Measurements from ENCODE around the gene CTSV. TPM values are rescaled to one million over a fixed set of nuclear protein-coding genes. Genes with fewer than 3 reads are reported as not detected.

CTSV gene
- total and polyA plus RNA-seq, 2 donors (not counting 1 experiment from before 2014, with no cell fraction given) = not detected

DNA sequence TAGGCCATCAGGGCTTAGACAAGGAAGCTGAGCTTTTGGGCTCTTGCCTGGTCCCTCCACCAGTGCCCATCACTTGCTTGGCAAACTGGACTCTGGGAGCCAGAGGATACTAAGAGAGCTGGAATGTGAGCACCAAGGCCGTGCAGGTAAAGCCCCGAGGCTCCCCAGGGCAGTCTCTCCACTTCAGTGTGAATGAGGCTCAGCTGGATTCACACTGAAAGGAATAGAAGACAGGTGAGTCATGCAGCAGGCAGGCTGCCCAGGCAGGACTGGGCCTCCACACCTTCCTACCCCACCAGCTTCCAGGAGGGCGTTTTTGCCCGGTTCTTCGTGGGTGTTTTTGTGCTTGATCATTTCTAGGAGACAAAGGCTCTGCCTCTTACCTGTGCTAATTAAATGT is 7.3 kb upstream of the CTSV start:
- Histone ChIP-seq H3K4me3 (ENCODE audit: control extremely low read depth in 1 of 5, extremely low read depth in 1 of 5, insufficient read depth in 1 of 5, low read depth in 2 of 5, low read length in 4 of 5) (no peak overlapping the region), H3K4me1 (ENCODE audit: control insufficient read depth in 2 of 2, insufficient read depth in 2 of 2, low read length in 2 of 2) (no peaks in the 10 kb centered on the region), H3K4me2 (replicated peaks; ENCODE audit: low read depth, low read length, poor library complexity, severe bottlenecking) (no peak overlapping the region), H3K36me3 (replicated peaks in 1 of 2; ENCODE audit: control extremely low read depth in 1 of 2, control insufficient read depth in 1 of 2, extremely low read depth in 1 of 2, insufficient read depth in 2 of 2, low read length in 1 of 2) (no peaks in the 10 kb centered on the region), H3K27ac (ENCODE audit: low read length in 2 of 2) (no peak overlapping the region), H3K79me2 (ENCODE audit: control insufficient read depth, insufficient read depth, low read length) (no peaks in the 10 kb centered on the region), H3K27me3 (replicated peaks in 1 of 4; ENCODE audit: control extremely low read depth in 1 of 4, control insufficient read depth in 3 of 4, insufficient read depth in 4 of 4, low read length in 3 of 4) (peaks cover 0 to 15% (median 4%) of the 10 kb centered on the region in 4 experiments), H3K9ac (ENCODE audit: low read length) (no peak overlapping the region), H4K20me1 (ENCODE audit: control insufficient read depth, insufficient read depth, low read length, poor library complexity, severe bottlenecking) (no peaks in the 10 kb centered on the region), H2AFZ (ENCODE audit: insufficient read depth, low read depth, low read length, poor library complexity, severe bottlenecking) (no peak overlapping the region), H3K9me3 (ENCODE audit: control extremely low read depth in 1 of 3, control insufficient read depth in 2 of 3, insufficient read depth in 1 of 3, low read length in 2 of 3) (no peaks in the 10 kb centered on the region)
- H3K4me3 Mint-ChIP-seq = no peak overlapping the region
- no peaks in the 10 kb centered on the region for H3K9me3 Mint-ChIP-seq (ENCODE audit: insufficient read depth)
- H3K27ac Mint-ChIP-seq = no peak overlapping the region
- DNase-seq = no peak
- intact Hi-C loops (cut with micrococcal nuclease) = no loop called here
- no peak for TF ChIP-seq EZH2 (IDR thresholded peaks at IDR 0.05; ENCODE audit: borderline replicate concordance, insufficient read depth, low read depth, low read length, poor library complexity, severe bottlenecking)
- H3K4me1 Mint-ChIP-seq = no peaks in the 10 kb centered on the region
- ChIA-PET POLR2A (no interaction called here), CTCF (no interaction called here)
- WGBS (ENCODE audit: insufficient coverage) = 72% methylated on average over 2 of the region's 5 CpGs
- ATAC-seq (ENCODE audit: low read depth) = no peak
- H3K27me3 Mint-ChIP-seq = peaks cover 49% of the 10 kb centered on the region

DNA sequence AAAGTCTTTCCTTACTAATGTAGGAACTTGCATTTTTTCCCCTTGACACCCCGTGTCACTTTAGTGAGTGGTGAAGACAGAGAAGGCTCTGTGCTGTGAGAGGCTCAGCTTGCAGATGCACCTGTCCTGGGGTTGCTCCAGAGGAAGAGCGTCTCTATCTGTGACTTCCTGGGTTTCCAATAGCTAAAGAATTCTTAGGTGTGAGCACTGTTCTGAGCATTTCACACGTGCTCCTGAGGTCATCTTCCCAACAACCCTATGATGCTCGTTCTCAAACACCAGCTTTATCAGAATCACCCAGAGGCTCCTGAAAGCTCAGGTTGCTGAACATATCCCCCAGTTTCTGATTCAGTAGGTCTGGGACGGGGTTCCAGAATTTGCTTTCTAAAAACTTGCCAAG is 6.4 kb upstream of the CTSV start:
- no peaks in the 10 kb centered on the region for H3K79me2 ChIP-seq (ENCODE audit: control insufficient read depth, insufficient read depth, low read length)
- no peak overlapping the region for H3K9ac ChIP-seq (ENCODE audit: low read length)
- TF ChIP-seq EZH2 (IDR thresholded peaks at IDR 0.05; ENCODE audit: borderline replicate concordance, insufficient read depth, low read depth, low read length, poor library complexity, severe bottlenecking) = no peak
- TF ChIP-seq, protein P1, sequence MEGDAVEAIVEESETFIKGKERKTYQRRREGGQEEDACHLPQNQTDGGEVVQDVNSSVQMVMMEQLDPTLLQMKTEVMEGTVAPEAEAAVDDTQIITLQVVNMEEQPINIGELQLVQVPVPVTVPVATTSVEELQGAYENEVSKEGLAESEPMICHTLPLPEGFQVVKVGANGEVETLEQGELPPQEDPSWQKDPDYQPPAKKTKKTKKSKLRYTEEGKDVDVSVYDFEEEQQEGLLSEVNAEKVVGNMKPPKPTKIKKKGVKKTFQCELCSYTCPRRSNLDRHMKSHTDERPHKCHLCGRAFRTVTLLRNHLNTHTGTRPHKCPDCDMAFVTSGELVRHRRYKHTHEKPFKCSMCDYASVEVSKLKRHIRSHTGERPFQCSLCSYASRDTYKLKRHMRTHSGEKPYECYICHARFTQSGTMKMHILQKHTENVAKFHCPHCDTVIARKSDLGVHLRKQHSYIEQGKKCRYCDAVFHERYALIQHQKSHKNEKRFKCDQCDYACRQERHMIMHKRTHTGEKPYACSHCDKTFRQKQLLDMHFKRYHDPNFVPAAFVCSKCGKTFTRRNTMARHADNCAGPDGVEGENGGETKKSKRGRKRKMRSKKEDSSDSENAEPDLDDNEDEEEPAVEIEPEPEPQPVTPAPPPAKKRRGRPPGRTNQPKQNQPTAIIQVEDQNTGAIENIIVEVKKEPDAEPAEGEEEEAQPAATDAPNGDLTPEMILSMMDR (IDR thresholded peaks at IDR 0.05) = no peak
- no peaks in the 10 kb centered on the region for H3K9me3 Mint-ChIP-seq (ENCODE audit: insufficient read depth)
- intact Hi-C loops (cut with micrococcal nuclease) = no loop called here
- no peaks in the 10 kb centered on the region for H4K20me1 ChIP-seq (ENCODE audit: control insufficient read depth, insufficient read depth, low read length, poor library complexity, severe bottlenecking)
- 88% methylated on average over 4 of the region's 5 CpGs for WGBS (ENCODE audit: insufficient coverage)
- H3K36me3 ChIP-seq (replicated peaks in 1 of 2; ENCODE audit: control extremely low read depth in 1 of 2, control insufficient read depth in 1 of 2, extremely low read depth in 1 of 2, insufficient read depth in 2 of 2, low read length in 1 of 2) = no peaks in the 10 kb centered on the region
- peaks cover 1% of the 10 kb centered on the region for H3K4me1 Mint-ChIP-seq
- H3K27ac ChIP-seq (ENCODE audit: low read length in 2 of 2) = no peak overlapping the region
- H3K27me3 ChIP-seq (replicated peaks in 1 of 4; ENCODE audit: control extremely low read depth in 1 of 4, control insufficient read depth in 3 of 4, insufficient read depth in 4 of 4, low read length in 3 of 4) = peaks cover 0 to 20% (median 4%) of the 10 kb centered on the region in 4 experiments
- H3K27ac Mint-ChIP-seq = no peak overlapping the region
- H3K27me3 Mint-ChIP-seq = peaks cover 46% of the 10 kb centered on the region
- H3K4me3 ChIP-seq (ENCODE audit: control extremely low read depth in 1 of 5, extremely low read depth in 1 of 5, insufficient read depth in 1 of 5, low read depth in 2 of 5, low read length in 4 of 5) = no peak overlapping the region
- H3K4me2 ChIP-seq (replicated peaks; ENCODE audit: low read depth, low read length, poor library complexity, severe bottlenecking) = no peak overlapping the region
- DNase-seq = no peak
- ChIA-PET POLR2A (no interaction called here), CTCF (no interaction called here)
- no peaks in the 10 kb centered on the region for H3K4me1 ChIP-seq (ENCODE audit: control insufficient read depth in 2 of 2, insufficient read depth in 2 of 2, low read length in 2 of 2)
- H2AFZ ChIP-seq (ENCODE audit: insufficient read depth, low read depth, low read length, poor library complexity, severe bottlenecking) = no peak overlapping the region
- no peaks in the 10 kb centered on the region for H3K9me3 ChIP-seq (ENCODE audit: control extremely low read depth in 1 of 3, control insufficient read depth in 2 of 3, insufficient read depth in 1 of 3, low read length in 2 of 3)
- no peak overlapping the region for H3K4me3 Mint-ChIP-seq
- ATAC-seq (ENCODE audit: low read depth) = no peak
